HG03135 (cell line): Measurements from ENCODE around the gene DOCK7.

Source experiments
- ATAC-seq: cut with Tn5 transposase; IDR thresholded peaks from one replicate; pipeline ENCODE4 v1.9.1; 2021; ENCODE audit warnings: mild to moderate bottlenecking, moderate library complexity; ENCODE audit not compliant: unreplicated experiment

DOCK7 gene

DNA sequence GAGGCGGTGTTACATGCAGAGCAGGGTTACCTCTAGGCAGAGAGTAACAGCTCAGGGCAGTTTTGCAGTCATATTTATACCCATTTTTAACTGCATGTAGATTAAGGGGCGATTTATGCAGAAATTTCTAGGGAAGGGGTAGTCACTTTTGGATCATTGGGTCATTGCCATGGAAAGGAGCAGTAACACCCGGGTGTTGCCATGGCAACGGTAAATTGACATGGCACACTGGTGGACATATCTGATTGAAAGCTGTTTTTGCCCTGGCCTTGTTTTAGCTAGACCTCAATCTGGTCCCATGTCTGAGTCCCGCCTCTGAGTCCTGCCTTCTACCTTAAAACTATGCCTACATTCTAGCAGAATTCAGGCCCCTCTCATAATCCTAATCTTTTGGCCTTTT is 263.1 kb downstream of the DOCK7 start:
- ATAC-seq: no peak

DNA sequence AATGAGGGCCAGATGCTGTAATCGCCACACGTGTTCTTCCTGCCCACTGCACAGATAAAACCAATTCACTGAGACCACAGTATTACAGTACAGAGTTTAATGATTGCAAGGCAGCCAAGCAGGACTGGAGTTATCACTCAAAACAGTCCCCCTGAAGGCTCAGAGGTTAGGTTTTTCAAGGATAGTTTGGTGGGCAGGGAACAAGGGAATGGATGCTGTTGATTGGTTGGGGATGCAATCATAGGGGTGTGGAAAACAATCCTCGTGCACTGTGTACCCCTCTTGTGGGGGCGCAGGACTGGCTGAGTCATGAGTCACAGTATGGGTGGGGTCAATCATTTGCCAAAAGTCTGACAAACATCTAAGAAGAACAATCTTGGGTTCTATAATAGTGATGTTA is 263.8 kb downstream of the DOCK7 start:
- ATAC-seq: no peak

DNA sequence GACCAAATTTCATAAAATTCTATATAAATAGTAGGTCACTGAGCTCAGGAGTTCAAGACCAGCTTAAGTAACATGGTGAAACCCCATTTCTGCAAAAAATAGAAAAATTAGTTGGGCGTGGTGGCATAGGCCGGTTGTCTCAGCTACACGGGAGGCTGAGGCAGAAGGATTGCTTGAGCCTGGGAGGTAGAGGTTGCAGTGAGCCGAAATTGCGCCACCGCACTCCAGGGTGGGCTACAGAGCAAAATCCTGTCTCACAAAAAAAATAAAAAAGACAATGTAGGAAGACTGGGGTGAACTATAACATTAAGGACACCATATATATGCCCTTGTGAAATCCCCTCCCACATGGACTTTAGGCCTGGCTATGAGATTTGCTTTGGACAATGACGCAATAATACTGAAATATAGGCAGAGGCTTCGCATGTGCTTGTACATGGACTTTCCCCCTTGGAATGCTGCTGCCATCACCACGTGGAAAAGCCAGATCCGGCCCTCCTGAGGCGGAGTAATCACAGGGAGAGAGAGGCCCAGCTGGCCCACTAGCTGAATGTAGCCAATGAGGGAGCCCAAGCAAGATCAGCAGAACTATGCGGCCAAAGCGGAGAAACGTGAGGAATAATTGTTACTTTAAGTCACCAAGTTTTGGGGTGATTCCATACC is 264.5 kb downstream of the DOCK7 start:
- ATAC-seq: no peak

GRCh38 chr1:62420214-62420613 is 268.0 kb downstream of the DOCK7 start:
- no peak for ATAC-seq

DNA sequence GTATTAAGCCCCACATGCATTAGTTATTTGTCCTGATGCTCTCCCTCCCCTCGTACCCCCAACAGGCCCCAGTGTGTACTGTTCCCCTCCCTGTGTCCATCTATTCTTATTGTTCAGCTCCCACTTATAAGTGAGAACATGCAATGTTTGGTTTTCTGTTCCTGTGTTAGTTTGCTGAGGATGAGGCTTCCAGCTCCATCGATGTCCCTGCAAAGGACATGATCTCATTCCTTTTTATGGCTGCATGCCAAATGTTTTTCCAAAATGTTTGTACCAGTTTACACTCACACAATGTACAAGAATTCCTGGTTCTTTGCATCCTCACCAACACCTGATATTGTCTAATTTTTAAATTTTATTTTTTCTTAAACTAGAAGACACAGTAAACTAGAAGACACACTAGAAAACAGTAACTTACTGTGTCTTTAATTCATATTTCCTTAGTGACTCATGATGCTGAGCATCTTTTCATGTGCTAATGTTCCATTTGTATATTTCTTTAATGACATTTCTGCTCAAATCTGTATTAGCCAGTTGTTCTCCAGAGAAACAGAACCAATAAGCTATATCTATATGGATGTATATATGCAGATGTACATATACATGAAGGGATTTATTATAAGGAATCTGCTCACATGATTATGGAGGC is 270.7 kb downstream of the DOCK7 start:
- no peak for ATAC-seq

DNA sequence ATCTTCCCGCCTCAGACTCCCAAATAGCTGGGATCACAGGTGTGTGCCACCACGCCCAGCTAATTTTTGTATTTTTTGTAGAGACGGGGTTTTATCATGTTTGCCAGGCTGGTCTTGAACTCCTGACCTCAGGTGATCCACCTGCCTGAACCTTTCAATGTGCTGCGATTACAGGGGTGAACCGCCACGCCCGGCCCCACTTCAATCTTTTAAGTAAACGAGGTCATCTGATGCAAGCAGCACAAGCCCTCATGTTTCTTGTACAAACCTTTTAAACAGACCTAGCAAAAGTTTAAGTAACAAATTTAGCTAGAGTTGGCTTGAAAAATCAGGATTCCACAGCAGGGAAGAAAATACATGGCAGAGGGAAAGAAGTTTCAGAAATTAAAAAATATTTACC is 272.5 kb downstream of the DOCK7 start:
- ATAC-seq: no peak

GRCh38 chr1:62407398-62408009 is 280.7 kb downstream of the DOCK7 start:
- ATAC-seq: no peak

DNA sequence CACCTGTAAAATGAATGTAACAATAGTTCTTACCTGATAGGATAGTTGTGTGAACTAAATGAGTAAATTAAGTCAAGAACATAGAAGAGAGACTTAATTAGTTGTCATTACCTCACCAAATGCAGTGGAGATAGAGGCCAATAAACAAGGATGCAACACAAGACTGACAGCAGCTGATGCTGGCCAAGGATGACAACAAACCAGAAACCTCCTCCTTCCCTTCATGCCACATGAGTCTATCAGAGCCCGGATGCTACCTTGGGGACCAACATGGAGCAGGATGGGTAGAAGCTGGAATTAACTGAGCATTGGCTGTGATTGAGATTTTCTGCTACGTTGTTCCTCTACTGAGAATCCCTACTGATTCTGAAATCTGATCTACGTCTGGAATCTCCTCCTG is 281.6 kb downstream of the DOCK7 start:
- no peak for ATAC-seq

GRCh38 chr1:62405247-62405646 is 282.9 kb downstream of the DOCK7 start:
- no peak for ATAC-seq
